GM23338 (cell line): ENCODE results near the gene TENM4. TPM values are rescaled to one million over a fixed set of nuclear protein-coding genes. Genes with fewer than 3 reads are reported as not detected.

Experiments
- ATAC-seq: fragments of 200-7000 bp; cut with Tn5 transposase; 3 replicates; pipeline ENCODE4 v1.9.1; 2020
- DNase-seq: peaks from one replicate; pipeline ENCODE4 v3.0.0-alpha.2; 2015; ENCODE audit warnings: low spot score
- H2AFZ ChIP-seq: fragments of 200-600 bp; sonication (generic); 2 replicates; pipeline ENCODE4 v1.8.0; 2016; ENCODE audit warnings: antibody characterized with exemption, mild to moderate bottlenecking, moderate library complexity
- H3F3A ChIP-seq: fragments of 200-600 bp; sonication (generic); replicated peaks from 2 replicates; pipeline ENCODE4 v1.8.0; 2017; ENCODE audit warnings: antibody characterized with exemption, mixed run types, low read depth
- H3K27ac ChIP-seq: fragments of 200-600 bp; sonication (generic); 2 replicates; pipeline ENCODE4 v1.6.1; 2016; ENCODE audit warnings: low read depth
- H3K27me3 ChIP-seq: fragments of 200-600 bp; sonication (generic); 2 replicates; pipeline ENCODE4 v1.8.0; 2016; ENCODE audit warnings: mild to moderate bottlenecking, mixed run types, moderate library complexity; ENCODE audit not compliant: insufficient read depth
- H3K36me3 ChIP-seq: fragments of 200-600 bp; sonication (generic); 2 replicates; pipeline ENCODE4 v1.8.0; 2016; ENCODE audit warnings: mild to moderate bottlenecking; ENCODE audit not compliant: insufficient read depth
- H3K4me1 ChIP-seq: fragments of 200-600 bp; sonication (generic); 2 replicates; pipeline ENCODE4 v1.8.0; 2016; ENCODE audit warnings: mild to moderate bottlenecking, moderate library complexity; ENCODE audit not compliant: insufficient read depth
- H3K4me2 ChIP-seq: fragments of 200-600 bp; sonication (generic); 2 replicates; pipeline ENCODE4 v1.7.1; 2017; ENCODE audit warnings: mixed run types
- H3K4me3 ChIP-seq: fragments of 200-600 bp; sonication (generic); 2 replicates; pipeline ENCODE4 v1.6.1; 2016; ENCODE audit warnings: mixed run types
- H3K79me2 ChIP-seq: fragments of 200-600 bp; sonication (generic); replicated peaks from 2 replicates; pipeline ENCODE4 v1.8.0; 2017; ENCODE audit warnings: mild to moderate bottlenecking; ENCODE audit not compliant: insufficient read depth
- H3K9me2 ChIP-seq: fragments of 200-600 bp; sonication (generic); 2 replicates; pipeline ENCODE4 v1.8.0; 2017; ENCODE audit not compliant: insufficient read depth
- H4K20me1 ChIP-seq: fragments of 200-600 bp; sonication (generic); replicated peaks from 2 replicates; pipeline ENCODE4 v1.8.0; 2017; ENCODE audit warnings: mild to moderate bottlenecking; ENCODE audit not compliant: insufficient read depth
- H3K27ac Mint-ChIP-seq: 2 replicates; pipeline ENCODE4 v1.8.0; 2020; ENCODE audit warnings: inconsistent platforms, mild to moderate bottlenecking, moderate library complexity, mixed read lengths
- H3K27me3 Mint-ChIP-seq: 3 replicates; pipeline ENCODE4 v1.8.0; 2022; ENCODE audit warnings: low read depth, mild to moderate bottlenecking, moderate library complexity, mixed read lengths, inconsistent platforms; ENCODE audit not compliant: insufficient read depth, poor library complexity
- H3K36me3 Mint-ChIP-seq: 3 replicates; pipeline ENCODE4 v1.8.0; 2021; ENCODE audit warnings: low read depth, mild to moderate bottlenecking, inconsistent platforms, moderate library complexity, mixed read lengths
- H3K4me1 Mint-ChIP-seq: 3 replicates; pipeline ENCODE4 v1.8.0; 2020; ENCODE audit warnings: mild to moderate bottlenecking, inconsistent platforms, mixed read lengths
- H3K4me3 Mint-ChIP-seq: 3 replicates; pipeline ENCODE4 v1.8.0; 2021; ENCODE audit warnings: moderate library complexity, mild to moderate bottlenecking, inconsistent platforms, mixed read lengths
- H3K9me3 Mint-ChIP-seq: 3 replicates; pipeline ENCODE4 v1.8.0; 2020; ENCODE audit warnings: moderate library complexity, mild to moderate bottlenecking, inconsistent platforms, mixed read lengths
- CREB1 ChIP-seq: fragments of 250-450 bp; sonication (Bioruptor Pico); IDR thresholded peaks from 2 replicates; pipeline ENCODE4 v1.5.0; 2020; ENCODE audit warnings: low read depth, mild to moderate bottlenecking, moderate library complexity
- EZH2 ChIP-seq: fragments of 200-600 bp; sonication (generic); IDR thresholded peaks from one replicate; pipeline ENCODE4 v1.8.0; 2017; ENCODE audit warnings: antibody characterized with exemption, mild to moderate bottlenecking, low read depth; ENCODE audit not compliant: unreplicated experiment
- EZH2phosphoT487 ChIP-seq: fragments of 200-600 bp; sonication (generic); IDR thresholded peaks from one replicate; pipeline ENCODE4 v1.8.1; 2018; ENCODE audit warnings: antibody characterized with exemption; ENCODE audit not compliant: unreplicated experiment
- JUNB ChIP-seq: IDR thresholded peaks from one replicate; pipeline ENCODE4 v1.6.1; 2016; ENCODE audit warnings: antibody characterized with exemption; ENCODE audit not compliant: unreplicated experiment
- NANOG ChIP-seq: IDR thresholded peaks from 2 replicates; pipeline ENCODE4 v1.6.1; 2016; ENCODE audit warnings: antibody characterized with exemption, borderline replicate concordance
- POLR2AphosphoS5 ChIP-seq: IDR thresholded peaks from 2 replicates; pipeline ENCODE4 v1.6.1; 2016; ENCODE audit warnings: antibody characterized with exemption, low read depth
- STAT1 ChIP-seq: IDR thresholded peaks from one replicate; pipeline ENCODE4 v1.6.1; 2016; ENCODE audit warnings: antibody characterized with exemption; ENCODE audit not compliant: unreplicated experiment
- ZNF114 ChIP-seq: fragments of 250-450 bp; sonication (Bioruptor Pico); IDR thresholded peaks from 2 replicates; pipeline ENCODE4 v1.5.0; 2020; ENCODE audit warnings: mild to moderate bottlenecking, moderate library complexity
- ZNF331 ChIP-seq: fragments of 250-450 bp; sonication (Bioruptor Pico); IDR thresholded peaks from 2 replicates; pipeline ENCODE4 v1.5.0; 2020; ENCODE audit warnings: low read depth, mild to moderate bottlenecking, moderate library complexity
- ZNF462 ChIP-seq: fragments of 250-450 bp; sonication (Bioruptor Pico); IDR thresholded peaks from 2 replicates; pipeline ENCODE4 v1.5.0; 2020; ENCODE audit warnings: mild to moderate bottlenecking, moderate library complexity
- polyA plus RNA-seq: library from polyadenylated mRNA; unstranded; fragments of >200 nt; fragmentation: Nextera tagmentation; extraction: Ambion mirVana; gene quantifications from 2 replicates; pipeline ENCODE4 v1.2.1, GENCODE V29; 2016
- total RNA-seq: library from RNA; depleted of rRNA; stranded (reverse); fragments of >200 nt; shearing (Covaris generic); gene quantifications from 2 replicates; pipeline ENCODE4 v1.2.3, GENCODE V29; 2014
- TF ChIP-seq, protein P1 (sequence below): IDR thresholded peaks from 2 replicates; pipeline ENCODE4 v1.6.1; 2016; ENCODE audit warnings: antibody characterized with exemption
- TF ChIP-seq, protein P2 (sequence below), 2 experiments: fragments of 200-600 bp in 1 of 2; sonication (generic) in 1 of 2; conservative IDR thresholded peaks; 2 replicates each; pipeline versions ENCODE4 v1.5.1 to v1.6.1; 2016 to 2017; ENCODE audit warnings: antibody characterized with exemption in 2 of 2, low read depth in 2 of 2, mild to moderate bottlenecking in 2 of 2, moderate library complexity in 1 of 2
- TF ChIP-seq, protein P3 (sequence below): IDR thresholded peaks from one replicate; pipeline ENCODE4 v1.6.1; 2018; ENCODE audit warnings: antibody characterized with exemption; ENCODE audit not compliant: unreplicated experiment

The TENM4 gene
- total and polyA plus RNA-seq, 2 experiments from 2014 or later, result 7.3 TPM

DNA sequence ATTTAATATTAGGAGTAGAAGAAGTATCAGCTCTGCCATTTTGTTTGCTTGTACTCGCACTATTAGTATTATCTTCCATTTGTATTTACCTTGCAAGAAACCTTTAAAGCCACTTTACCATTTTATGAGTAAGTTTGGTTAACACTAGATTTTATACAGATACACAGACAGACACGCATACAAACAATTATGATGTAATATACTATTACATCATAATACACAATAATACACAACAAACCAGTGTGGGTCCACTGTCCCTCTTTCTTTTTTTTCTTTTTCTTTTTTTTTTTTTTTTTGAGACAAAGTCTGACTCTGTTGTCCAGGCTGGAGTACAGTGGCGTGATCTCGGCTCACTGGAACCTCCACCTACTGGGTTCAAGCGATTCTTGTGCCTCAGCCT lies 695.9 kb downstream of the TENM4 start:
- Mint-ChIP-seq H3K4me1 (peaks cover 5% of the 10 kb centered on the region), H3K36me3 (no peaks in the 10 kb centered on the region), H3K4me3 (no peak overlapping the region), H3K27ac (no peak overlapping the region), H3K9me3 (no peaks in the 10 kb centered on the region), H3K27me3 (peaks cover 6% of the 10 kb centered on the region)
- H3F3A ChIP-seq, result no peaks in the 10 kb centered on the region
- DNase-seq (no peak), ATAC-seq (no peak)
- H2AFZ ChIP-seq, result no peak overlapping the region
- H3K36me3 ChIP-seq, result no peaks in the 10 kb centered on the region
- no peak for TF ChIP-seq EZH2phosphoT487
- no peak for TF ChIP-seq CREB1 (CRISPR knock-in tag)
- no peak for TF ChIP-seq POLR2AphosphoS5
- TF ChIP-seq EZH2, result no peak
- no peak for TF ChIP-seq ZNF114 (CRISPR knock-in tag)
- no peak for TF ChIP-seq STAT1
- TF ChIP-seq, protein P1, sequence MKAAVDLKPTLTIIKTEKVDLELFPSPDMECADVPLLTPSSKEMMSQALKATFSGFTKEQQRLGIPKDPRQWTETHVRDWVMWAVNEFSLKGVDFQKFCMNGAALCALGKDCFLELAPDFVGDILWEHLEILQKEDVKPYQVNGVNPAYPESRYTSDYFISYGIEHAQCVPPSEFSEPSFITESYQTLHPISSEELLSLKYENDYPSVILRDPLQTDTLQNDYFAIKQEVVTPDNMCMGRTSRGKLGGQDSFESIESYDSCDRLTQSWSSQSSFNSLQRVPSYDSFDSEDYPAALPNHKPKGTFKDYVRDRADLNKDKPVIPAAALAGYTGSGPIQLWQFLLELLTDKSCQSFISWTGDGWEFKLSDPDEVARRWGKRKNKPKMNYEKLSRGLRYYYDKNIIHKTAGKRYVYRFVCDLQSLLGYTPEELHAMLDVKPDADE, result no peak
- TF ChIP-seq, protein P2, sequence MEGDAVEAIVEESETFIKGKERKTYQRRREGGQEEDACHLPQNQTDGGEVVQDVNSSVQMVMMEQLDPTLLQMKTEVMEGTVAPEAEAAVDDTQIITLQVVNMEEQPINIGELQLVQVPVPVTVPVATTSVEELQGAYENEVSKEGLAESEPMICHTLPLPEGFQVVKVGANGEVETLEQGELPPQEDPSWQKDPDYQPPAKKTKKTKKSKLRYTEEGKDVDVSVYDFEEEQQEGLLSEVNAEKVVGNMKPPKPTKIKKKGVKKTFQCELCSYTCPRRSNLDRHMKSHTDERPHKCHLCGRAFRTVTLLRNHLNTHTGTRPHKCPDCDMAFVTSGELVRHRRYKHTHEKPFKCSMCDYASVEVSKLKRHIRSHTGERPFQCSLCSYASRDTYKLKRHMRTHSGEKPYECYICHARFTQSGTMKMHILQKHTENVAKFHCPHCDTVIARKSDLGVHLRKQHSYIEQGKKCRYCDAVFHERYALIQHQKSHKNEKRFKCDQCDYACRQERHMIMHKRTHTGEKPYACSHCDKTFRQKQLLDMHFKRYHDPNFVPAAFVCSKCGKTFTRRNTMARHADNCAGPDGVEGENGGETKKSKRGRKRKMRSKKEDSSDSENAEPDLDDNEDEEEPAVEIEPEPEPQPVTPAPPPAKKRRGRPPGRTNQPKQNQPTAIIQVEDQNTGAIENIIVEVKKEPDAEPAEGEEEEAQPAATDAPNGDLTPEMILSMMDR (conservative IDR thresholded peaks at IDR 0.05; ENCODE audit: low read depth in 2 of 2), result no peak
- TF ChIP-seq JUNB, result no peak
- no peak for TF ChIP-seq ZNF331 (CRISPR knock-in tag)
- TF ChIP-seq, protein P3, sequence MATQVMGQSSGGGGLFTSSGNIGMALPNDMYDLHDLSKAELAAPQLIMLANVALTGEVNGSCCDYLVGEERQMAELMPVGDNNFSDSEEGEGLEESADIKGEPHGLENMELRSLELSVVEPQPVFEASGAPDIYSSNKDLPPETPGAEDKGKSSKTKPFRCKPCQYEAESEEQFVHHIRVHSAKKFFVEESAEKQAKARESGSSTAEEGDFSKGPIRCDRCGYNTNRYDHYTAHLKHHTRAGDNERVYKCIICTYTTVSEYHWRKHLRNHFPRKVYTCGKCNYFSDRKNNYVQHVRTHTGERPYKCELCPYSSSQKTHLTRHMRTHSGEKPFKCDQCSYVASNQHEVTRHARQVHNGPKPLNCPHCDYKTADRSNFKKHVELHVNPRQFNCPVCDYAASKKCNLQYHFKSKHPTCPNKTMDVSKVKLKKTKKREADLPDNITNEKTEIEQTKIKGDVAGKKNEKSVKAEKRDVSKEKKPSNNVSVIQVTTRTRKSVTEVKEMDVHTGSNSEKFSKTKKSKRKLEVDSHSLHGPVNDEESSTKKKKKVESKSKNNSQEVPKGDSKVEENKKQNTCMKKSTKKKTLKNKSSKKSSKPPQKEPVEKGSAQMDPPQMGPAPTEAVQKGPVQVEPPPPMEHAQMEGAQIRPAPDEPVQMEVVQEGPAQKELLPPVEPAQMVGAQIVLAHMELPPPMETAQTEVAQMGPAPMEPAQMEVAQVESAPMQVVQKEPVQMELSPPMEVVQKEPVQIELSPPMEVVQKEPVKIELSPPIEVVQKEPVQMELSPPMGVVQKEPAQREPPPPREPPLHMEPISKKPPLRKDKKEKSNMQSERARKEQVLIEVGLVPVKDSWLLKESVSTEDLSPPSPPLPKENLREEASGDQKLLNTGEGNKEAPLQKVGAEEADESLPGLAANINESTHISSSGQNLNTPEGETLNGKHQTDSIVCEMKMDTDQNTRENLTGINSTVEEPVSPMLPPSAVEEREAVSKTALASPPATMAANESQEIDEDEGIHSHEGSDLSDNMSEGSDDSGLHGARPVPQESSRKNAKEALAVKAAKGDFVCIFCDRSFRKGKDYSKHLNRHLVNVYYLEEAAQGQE, result no peak
- TF ChIP-seq ZNF462 (CRISPR knock-in tag), result no peak
- TF ChIP-seq NANOG, result no peak
- H4K20me1 ChIP-seq, result no peaks in the 10 kb centered on the region
- H3K27ac ChIP-seq, result no peak overlapping the region
- H3K4me1 ChIP-seq, result no peaks in the 10 kb centered on the region
- no peaks in the 10 kb centered on the region for H3K27me3 ChIP-seq
- H3K4me3 ChIP-seq, result no peak overlapping the region
- H3K4me2 ChIP-seq, result no peak overlapping the region
- H3K79me2 ChIP-seq, result no peaks in the 10 kb centered on the region
- H3K9me2 ChIP-seq, result peaks cover 6% of the 10 kb centered on the region
